Memory B cell (primary cell): Measurements from ENCODE around the gene ANTXRL.
"Not testable (repeated sequence)": the region's sequence is repeated elsewhere in the genome, so short reads cannot be mapped to it uniquely, and the experiment has no call there.

Experiments used
- ATAC-seq: fragments of 150-1000 bp; cut with Tn5 transposase; 2 replicates; pipeline ENCODE4 v1.10.0; 2021; ENCODE audit warnings: low read depth, mild to moderate bottlenecking, moderate library complexity
- DNase-seq, 2 donors: peaks; one replicate each; pipeline ENCODE4 v3.0.0; 2022; ENCODE audit warnings: low spot score in 2 of 2
- H3K27ac Mint-ChIP-seq: one replicate; pipeline ENCODE4 v1.8.0; 2022; ENCODE audit warnings: mild to moderate bottlenecking, moderate library complexity, mixed read lengths
- H3K27me3 Mint-ChIP-seq: one replicate; pipeline ENCODE4 v1.8.0; 2022; ENCODE audit warnings: mixed read lengths
- H3K36me3 Mint-ChIP-seq: one replicate; pipeline ENCODE4 v1.8.0; 2022; ENCODE audit warnings: mild to moderate bottlenecking, mixed read lengths
- H3K4me1 Mint-ChIP-seq: one replicate; pipeline ENCODE4 v1.8.0; 2022; ENCODE audit warnings: mixed read lengths
- H3K4me3 Mint-ChIP-seq: one replicate; pipeline ENCODE4 v1.8.0; 2022; ENCODE audit warnings: mild to moderate bottlenecking, moderate library complexity, mixed read lengths
- H3K9me3 Mint-ChIP-seq: one replicate; pipeline ENCODE4 v1.8.0; 2022; ENCODE audit warnings: mixed read lengths

ANTXRL gene

DNA sequence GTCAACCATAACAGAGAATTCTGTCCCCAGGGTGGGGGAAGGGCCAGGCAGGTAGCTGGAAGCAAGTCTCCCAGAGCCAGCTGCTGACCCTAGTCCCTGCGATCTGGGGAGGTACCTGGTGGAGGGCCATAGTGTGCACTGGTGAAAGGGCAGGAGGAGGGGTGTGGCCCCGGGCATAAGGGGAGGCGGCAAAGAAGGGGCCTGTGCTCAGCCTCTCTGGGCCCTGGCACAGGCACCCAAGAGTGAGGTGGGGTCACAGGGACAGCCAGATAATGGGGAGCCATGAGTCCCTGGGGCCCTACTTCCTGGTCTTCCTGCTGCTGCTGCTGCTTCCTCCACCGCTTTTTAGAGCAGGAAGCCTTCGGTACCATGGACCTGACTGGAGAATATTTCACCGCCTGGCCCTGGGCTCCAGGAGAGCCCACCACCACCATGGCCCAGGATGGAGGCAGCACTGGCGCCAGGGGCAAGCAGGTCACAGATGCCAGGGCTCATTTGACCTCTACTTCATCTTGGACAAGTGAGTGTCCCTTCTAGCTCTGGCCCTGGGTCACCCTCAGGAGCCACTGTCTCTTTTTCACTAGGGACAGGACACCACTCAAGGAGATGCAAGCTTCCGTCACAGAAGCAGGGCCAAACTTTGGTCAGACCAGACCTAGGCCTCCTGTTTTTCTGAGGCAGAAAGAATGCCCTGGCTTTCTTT is at the start of gene ANTXRL:
ANTXRL (plus strand) TSS at position 7 of the 703 bp plus-strand sequence; CDS start at position 273, 266 bp downstream.
- Mint-ChIP-seq H3K27me3 (peaks cover 7% of the 10 kb centered on the region), H3K36me3 (no peaks in the 10 kb centered on the region), H3K4me1 (peaks cover 13% of the 10 kb centered on the region), H3K9me3 (no peaks in the 10 kb centered on the region), H3K4me3 (no peak within 1 kb of the TSS), H3K27ac (no peak within 1 kb of the TSS)
- DNase-seq (no peak), ATAC-seq (no peak)

DNA sequence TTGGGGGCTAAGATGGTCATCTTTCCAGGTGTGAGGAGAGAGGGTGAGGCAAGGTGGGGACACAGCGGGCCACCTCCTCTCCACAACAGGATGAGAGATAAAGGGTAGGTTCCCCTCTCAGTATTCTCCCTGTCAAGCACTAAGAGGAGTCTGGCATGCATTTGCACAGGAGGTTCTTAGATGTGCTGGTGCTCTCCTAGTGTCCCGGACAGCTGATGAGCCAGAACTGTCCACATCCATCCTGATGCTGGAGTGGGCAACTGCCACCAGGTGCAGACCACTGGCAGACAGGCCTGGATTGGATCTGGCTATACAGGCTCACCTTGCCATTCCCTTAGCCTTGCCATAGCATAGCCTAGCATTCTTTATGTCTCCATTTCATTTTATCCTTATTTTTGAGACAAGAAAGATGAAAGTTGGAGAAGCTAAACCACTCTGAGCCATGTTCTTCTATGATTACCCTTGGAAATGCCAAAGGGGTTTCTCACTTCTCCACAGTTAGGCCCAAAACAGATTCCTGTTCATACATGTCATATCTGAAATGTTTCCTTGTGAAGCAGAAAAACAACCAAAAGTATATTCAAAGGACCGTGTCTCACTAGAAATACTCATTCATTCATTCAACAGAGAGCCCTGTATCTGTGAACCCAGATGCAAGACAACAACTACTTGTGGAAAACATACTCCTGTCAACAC is 48.8 kb upstream of the ANTXRL start:
- Mint-ChIP-seq H3K4me3 (no peak overlapping the region), H3K27ac (no peak overlapping the region), H3K4me1 (no peaks in the 10 kb centered on the region), H3K36me3 (peaks cover 21% of the 10 kb centered on the region), H3K27me3 (peaks cover 3% of the 10 kb centered on the region), H3K9me3 (peaks cover 9% of the 10 kb centered on the region)
- no peak for DNase-seq
- no peak for ATAC-seq

DNA sequence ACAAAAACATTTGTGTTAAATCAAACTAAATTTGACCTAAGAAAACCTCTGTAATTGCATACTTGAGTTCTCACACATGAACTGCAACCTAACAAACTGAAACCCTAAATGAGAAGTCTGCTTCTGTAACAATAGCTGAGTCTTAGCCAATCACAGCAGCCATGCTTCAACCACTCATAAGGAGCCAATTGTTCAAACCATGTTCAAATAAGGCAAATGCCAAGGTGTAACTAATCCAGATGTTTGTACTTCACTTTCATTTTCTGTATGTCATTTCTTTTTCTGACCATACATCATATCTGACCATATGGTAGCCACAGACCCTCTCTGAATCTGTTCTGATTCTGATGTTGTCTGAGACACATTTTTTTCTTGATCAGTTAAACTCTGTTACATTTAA is 47.5 kb upstream of the ANTXRL start:
- no peak overlapping the region for H3K4me3 Mint-ChIP-seq
- no peak overlapping the region for H3K27ac Mint-ChIP-seq
- peaks cover 13% of the 10 kb centered on the region for H3K9me3 Mint-ChIP-seq
- ATAC-seq (no peak), DNase-seq (no peak)
- H3K4me1 Mint-ChIP-seq: no peaks in the 10 kb centered on the region
- H3K27me3 Mint-ChIP-seq: peaks cover 3% of the 10 kb centered on the region
- H3K36me3 Mint-ChIP-seq: peaks cover 25% of the 10 kb centered on the region

DNA sequence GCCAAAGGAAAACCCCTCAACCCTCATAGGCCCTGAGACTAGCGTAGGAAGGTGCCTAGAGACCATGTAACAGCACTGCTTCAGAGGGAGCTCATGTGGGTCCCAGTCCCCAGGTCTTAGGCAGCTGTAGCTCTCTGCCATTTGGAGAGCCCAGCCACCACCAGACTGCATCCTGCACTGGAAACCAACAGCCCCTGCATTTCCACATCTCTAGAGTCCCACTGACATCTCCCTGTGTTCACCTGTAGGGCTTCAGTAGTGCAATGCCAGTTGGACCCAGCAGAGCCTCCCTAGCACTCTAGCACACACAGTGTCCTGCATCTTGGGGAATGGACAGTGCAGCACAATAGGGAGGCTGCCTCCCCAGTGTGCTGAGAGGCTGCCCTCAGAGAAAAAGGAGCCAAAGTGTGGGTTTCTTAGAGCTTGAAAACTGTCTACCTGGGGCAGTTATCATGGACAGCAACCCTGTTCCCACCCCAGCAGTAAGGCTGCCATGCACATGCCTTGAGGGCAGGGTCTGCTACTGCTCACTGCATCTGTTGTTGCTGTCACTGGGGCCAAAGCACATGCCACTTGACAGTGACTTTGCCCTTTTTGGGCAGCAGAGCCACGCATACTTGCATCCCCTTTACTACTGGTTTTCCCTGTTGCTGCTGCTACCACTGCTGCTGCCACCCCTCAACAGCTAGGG is 46.7 kb upstream of the ANTXRL start:
- peaks cover 3% of the 10 kb centered on the region for H3K27me3 Mint-ChIP-seq
- H3K9me3 Mint-ChIP-seq: peaks cover 13% of the 10 kb centered on the region
- H3K4me3 Mint-ChIP-seq: no peak overlapping the region
- DNase-seq: no peak
- H3K27ac Mint-ChIP-seq: no peak overlapping the region
- H3K36me3 Mint-ChIP-seq: peaks cover 25% of the 10 kb centered on the region
- ATAC-seq: no peak
- no peaks in the 10 kb centered on the region for H3K4me1 Mint-ChIP-seq

DNA sequence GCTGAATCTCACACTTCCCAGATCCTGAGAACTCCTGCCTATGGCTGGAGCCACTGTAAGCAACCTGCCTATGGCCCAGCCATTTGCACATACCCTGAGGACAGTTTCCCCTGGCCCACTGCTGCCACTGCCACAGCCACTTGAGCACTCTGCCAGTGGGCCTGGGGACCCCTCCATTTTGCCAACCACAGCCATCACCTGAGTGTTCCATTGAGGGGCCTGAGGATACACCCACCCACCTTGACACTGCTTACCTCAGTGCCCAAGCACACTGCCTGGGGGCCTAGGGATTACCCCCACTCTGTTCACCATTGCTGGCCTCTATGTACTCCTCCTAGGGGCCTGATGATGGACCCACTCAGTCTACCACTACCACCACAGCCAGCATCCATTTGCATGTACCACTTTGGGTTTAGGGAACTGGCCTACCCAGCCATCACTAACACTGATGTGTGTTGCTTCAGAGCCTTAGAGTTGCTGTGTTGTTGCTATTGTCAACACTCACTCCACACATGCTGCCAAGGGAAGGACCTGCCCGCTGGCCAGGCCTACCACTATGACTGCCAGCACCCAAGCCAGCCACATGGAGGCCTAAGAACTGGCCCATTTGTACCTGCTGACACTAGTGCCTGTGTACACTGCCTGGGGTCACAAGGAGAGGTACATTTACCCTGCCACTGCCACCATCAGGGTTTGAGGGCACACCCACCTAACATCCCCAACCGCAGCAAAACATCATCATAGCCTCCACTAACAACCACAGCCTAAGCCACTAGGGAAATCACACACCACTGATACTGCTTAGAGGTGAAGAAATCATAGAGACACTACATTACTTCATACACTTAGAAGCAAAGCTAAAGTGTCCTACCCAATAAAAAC is 45.9 kb upstream of the ANTXRL start:
- DNase-seq (no peak), ATAC-seq (no peak)
- H3K27me3 Mint-ChIP-seq: peaks cover 3% of the 10 kb centered on the region
- no peak overlapping the region for H3K27ac Mint-ChIP-seq
- H3K4me1 Mint-ChIP-seq: no peaks in the 10 kb centered on the region
- H3K4me3 Mint-ChIP-seq: no peak overlapping the region
- peaks cover 25% of the 10 kb centered on the region for H3K36me3 Mint-ChIP-seq
- H3K9me3 Mint-ChIP-seq: peaks cover 13% of the 10 kb centered on the region

DNA sequence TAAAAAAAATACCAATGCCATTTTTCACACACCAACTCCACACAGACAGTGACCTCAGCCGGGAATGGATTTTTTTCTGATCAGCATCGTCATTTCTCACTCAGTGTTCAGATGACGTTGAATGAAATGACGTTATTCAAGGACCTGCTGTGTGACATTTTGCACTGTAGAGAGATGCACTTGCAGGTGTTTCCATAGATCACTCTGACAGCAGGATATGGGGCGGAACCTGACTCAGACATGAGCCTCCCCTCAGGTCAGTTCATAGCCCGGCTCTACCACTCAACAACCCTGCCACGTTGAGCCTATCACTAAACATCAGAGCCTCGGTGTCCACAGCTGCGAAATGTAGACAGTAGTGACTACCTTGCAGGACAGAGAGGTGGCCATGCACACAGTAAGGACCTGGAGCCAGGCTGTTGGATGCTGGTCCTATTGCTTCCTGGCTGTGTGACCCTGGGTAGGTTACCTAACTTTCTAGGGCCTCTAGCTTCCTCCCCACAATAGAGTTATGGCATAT is 41.4 kb upstream of the ANTXRL start:
- no peak overlapping the region for H3K4me3 Mint-ChIP-seq
- peaks cover 13% of the 10 kb centered on the region for H3K9me3 Mint-ChIP-seq
- peaks cover 23% of the 10 kb centered on the region for H3K36me3 Mint-ChIP-seq
- no peaks in the 10 kb centered on the region for H3K4me1 Mint-ChIP-seq
- H3K27ac Mint-ChIP-seq: no peak overlapping the region
- H3K27me3 Mint-ChIP-seq: no peaks in the 10 kb centered on the region
- ATAC-seq (no peak), DNase-seq (no peak)

DNA sequence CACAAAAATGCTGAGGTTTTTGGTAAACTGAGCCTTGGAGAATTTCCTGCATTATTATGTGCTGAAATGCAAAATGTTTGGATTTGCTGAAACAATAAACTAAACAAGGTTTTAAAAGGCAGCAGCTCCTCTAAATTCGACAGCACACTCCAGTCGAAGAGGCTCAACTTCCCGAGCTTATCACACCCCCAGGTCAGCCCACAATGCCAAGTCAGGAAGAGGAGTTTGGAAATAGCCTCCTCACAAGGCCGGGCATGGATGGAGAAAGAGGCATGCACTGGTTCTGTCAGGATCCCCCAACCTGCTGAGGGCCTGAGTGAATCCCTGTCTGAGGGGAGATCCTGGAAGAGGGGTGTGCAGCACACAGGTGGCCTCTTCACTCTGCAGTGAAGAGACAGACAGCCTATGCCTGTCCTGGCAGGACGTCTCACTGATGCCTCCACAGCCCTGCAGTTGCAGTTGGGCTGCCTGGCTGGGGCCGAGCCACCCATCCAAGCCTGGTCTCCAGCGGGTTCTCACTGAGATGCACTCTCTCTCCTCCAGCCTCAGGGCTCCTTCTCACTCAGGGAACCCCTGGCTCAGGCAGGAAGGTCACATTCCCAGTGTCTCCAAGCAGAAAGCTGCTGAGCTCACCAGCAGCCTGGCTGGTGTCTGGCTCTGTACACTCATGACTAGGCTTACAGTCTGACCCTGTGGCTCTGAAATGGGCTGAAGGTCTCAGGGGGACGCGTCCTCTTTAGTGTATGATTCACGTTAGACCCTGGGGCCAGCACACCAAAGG is 40.2 kb upstream of the ANTXRL start:
- H3K4me3 Mint-ChIP-seq, H3K27ac Mint-ChIP-seq: not testable (repeated sequence)

DNA sequence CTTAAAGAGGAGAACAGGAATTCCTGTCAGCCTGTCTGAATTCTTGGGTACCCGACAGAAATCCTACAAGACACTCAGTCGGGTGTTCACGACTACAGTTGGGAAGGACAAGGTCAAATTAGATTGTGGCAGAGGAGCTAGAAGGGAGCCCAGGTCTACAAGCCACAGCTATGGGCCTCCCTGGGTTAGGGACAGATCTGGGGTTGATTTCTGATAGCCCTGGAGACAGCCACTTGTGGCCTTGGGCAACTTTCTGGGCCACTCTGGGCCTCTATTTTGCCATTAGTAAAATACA is 39.7 kb upstream of the ANTXRL start:
- H3K4me1 Mint-ChIP-seq: no peaks in the 10 kb centered on the region
- no peak overlapping the region for H3K4me3 Mint-ChIP-seq
- H3K27me3 Mint-ChIP-seq: peaks cover 2% of the 10 kb centered on the region
- H3K9me3 Mint-ChIP-seq: peaks cover 10% of the 10 kb centered on the region
- ATAC-seq (no peak), DNase-seq (no peak)
- no peak overlapping the region for H3K27ac Mint-ChIP-seq
- H3K36me3 Mint-ChIP-seq: peaks cover 17% of the 10 kb centered on the region

More for the DNA sequence above, 40.2 kb upstream of the ANTXRL start:
- Mint-ChIP-seq H3K9me3 (peaks cover 11% of the 10 kb centered on the region), H3K36me3 (peaks cover 17% of the 10 kb centered on the region)
- DNase-seq, ATAC-seq, H3K4me1 Mint-ChIP-seq, H3K27me3 Mint-ChIP-seq: not testable (repeated sequence)

DNA sequence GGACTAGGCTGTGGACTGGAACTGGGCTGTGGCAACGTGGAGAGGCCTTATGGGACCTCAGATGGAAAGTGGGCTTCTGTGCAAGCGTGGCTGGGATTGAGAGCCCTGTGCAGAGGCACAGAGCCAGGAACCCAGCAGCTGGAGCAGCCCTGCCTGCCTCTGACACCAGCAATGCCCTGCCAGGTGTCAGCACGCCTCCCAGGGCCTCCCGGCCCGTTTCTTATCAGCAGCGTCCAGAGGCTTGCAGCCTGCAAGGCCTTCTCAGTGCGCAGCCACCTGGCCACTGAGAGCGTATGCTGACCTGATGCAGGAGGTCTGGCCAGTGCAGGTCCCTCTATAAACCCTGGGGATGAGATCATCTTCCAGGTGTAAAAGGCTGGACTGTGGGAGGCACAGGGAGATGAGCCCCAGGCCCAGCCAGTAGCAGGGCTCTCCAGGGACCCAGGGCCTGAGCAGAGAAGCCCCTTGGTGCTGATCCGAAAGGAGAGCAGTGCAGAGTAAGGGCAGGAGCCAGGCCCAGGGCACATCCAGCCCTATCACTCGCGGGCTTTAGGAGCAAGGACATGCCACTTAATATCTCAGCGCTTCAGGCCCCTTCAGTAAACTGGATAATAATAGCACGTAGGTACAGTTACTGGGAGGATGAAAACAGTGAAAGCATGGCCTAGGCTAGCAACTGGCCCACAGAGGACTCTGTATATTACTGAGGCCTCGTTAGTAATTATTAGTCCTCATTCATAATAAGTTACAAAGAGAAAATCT is 38.8 kb upstream of the ANTXRL start:
- H3K27ac Mint-ChIP-seq: no peak overlapping the region
- DNase-seq (no peak), ATAC-seq (no peak)
- no peak overlapping the region for H3K4me3 Mint-ChIP-seq
- H3K36me3 Mint-ChIP-seq: peaks cover 11% of the 10 kb centered on the region
- H3K27me3 Mint-ChIP-seq: peaks cover 2% of the 10 kb centered on the region
- no peaks in the 10 kb centered on the region for H3K4me1 Mint-ChIP-seq
- peaks cover 4% of the 10 kb centered on the region for H3K9me3 Mint-ChIP-seq

DNA sequence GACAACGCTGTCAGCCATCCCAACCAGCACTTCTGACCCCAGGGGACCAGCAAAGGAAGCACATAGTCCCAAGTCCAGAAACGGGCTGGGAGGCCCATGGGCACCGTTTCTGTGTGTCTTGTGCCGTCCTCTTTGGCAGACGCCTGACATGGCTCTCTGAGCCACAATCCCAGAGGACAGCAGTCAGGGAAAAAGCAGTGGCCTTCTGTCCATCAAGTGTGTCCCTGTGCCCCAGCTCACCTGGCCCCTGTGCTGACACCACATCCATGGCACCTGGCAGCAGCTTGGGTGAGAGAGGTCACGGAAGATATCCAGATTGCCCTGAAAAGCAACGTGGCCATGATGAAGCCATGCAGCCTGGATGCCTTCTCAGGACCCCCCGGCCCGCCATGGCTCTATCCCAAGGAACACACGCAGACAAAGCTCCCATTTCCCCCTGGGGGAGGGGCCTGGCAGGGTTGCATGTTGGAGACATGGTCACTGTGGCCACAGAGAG is 38.1 kb upstream of the ANTXRL start:
- H3K27ac Mint-ChIP-seq: no peak overlapping the region
- no peaks in the 10 kb centered on the region for H3K4me1 Mint-ChIP-seq
- ATAC-seq: no peak
- DNase-seq: no peak
- no peak overlapping the region for H3K4me3 Mint-ChIP-seq
- peaks cover under 1% of the 10 kb centered on the region for H3K9me3 Mint-ChIP-seq
- H3K36me3 Mint-ChIP-seq: peaks cover 7% of the 10 kb centered on the region
- peaks cover 2% of the 10 kb centered on the region for H3K27me3 Mint-ChIP-seq

DNA sequence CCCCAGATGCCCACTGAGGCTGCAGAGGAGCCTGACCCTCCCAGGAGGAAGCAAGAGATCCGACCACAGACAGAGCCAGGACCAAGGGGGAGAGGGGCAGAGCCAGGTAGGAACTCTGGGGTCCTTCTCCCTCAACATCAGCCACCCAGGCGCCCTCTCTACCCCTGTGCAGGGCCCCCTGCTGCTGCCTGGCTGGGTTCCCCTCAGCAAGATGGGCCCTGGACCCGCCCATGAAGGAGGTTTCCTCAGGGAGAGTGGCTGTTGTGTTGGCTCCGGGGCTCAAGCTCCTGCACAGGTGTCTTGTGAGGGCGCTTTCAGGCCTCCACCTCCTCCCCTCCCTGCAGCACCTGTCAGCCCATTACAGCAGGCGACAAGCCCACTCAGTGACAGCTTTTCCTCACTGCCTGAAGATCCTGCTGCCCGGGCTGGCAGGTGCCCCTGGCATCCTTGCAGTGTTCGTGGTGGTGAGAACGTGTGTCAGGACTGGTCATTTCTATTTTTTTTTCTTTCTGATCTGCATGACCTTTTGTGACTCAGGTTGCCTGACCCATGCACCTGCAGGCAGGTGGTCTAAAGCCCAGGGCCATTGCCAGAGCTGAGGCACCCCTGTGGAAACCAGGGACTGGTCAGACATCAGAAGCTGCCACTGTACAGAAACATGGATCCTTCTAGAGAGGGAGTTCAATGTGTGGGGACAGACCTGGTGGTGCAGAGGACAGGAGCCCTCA is 37.0 kb upstream of the ANTXRL start:
- not testable (repeated sequence) for H3K27me3 Mint-ChIP-seq, DNase-seq, ATAC-seq, H3K27ac Mint-ChIP-seq, H3K36me3 Mint-ChIP-seq, H3K4me1 Mint-ChIP-seq, H3K9me3 Mint-ChIP-seq, H3K4me3 Mint-ChIP-seq

DNA sequence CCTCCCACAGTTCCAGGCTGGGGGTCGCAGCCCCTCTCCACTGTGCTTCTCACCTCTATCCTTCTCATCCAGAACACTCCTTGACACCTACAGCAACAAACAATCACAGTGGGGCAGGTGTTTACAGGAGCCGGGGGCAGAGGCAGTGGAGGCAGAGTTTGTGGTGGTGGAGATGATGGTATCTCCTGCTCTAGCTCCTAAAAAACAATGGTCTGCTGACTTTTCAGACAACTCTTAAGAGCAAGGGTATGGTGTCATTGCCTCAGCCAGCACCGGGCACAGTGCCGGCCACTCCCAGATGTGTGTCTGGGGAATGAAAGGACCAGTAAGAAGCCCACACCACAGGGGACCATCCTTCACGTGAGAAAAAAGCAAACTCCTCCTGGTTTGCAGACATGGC is 36.3 kb upstream of the ANTXRL start:
- no peak overlapping the region for H3K27ac Mint-ChIP-seq
- ATAC-seq (no peak), DNase-seq (no peak)
- H3K4me3 Mint-ChIP-seq: no peak overlapping the region
- H3K27me3 Mint-ChIP-seq: peaks cover 2% of the 10 kb centered on the region
- H3K36me3 Mint-ChIP-seq: peaks cover 6% of the 10 kb centered on the region
- no peaks in the 10 kb centered on the region for H3K4me1 Mint-ChIP-seq
- H3K9me3 Mint-ChIP-seq: no peaks in the 10 kb centered on the region
